NCI-H1092 treated with DMSO at 0.1 percent for 48 hours (cell line): Measurements from ENCODE around the gene CACNA1G.

ENCODE experiments used
- DNase-seq: peaks from one replicate; lab custom pipeline; 2025; lab: John Stamatoyannopoulos, UW

Gene CACNA1G

DNA sequence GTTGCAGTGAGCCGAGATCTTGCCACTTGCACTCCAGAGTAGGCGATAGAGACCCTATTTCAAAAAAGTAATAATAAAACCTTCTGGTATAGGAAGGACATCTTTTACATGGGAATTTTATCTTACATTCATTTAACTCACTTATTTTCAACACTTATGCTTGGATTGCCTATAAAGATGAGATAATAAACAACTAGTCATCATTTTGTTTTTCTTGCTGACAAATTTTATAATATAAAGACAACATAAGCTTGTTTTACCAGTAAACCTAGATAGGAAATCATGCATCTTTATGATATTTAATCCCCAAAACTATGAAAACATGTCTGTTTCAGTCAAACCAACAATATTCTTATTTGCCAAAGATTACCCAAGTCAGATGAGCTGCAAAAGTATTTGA is 91.1 kb downstream of the CACNA1G start:
- DNase-seq: no peak

DNA sequence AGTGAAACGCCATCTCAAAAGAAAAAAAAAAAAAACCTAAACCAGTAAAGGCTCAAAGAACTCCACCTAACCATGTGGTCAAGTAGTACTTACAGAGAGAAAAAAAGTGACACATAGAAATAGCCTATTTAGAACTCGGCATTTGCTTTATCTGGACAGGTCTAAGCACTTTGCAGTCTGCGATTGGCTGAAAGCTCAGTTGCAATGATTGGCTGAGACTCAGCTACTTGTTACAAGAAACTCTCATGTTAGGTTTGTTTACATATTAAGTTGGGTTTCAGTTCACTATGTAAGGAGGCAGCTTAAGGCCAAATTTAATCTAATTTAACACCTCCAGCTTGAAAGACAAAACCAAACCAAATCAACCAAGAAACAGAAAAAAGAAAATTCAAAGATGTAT is 93.2 kb downstream of the CACNA1G start:
- DNase-seq: no peak

DNA sequence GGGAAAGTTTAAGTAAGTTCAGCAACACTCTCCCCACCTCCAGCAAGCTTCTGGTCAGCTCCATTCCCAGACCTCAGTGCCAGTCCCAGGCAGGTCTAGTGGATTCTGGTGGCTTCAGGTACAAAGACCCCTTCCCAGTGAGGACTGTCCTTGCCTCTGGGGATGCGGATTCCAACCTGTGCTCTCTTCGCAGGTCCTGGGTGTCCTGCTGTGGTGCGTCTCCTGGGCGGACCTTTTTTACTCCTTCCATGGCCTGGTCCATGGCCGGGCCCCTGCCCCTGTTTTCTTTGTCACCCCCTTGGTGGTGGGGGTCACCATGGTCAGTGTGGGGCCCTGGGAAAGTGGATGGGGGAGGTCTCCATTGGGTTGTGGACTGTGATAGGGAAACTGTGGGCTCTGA is 96.0 kb downstream of the CACNA1G start:
- DNase-seq: no peak

GRCh38 chr17:50657054-50657453 is 96.5 kb downstream of the CACNA1G start:
- no peak for DNase-seq

DNA sequence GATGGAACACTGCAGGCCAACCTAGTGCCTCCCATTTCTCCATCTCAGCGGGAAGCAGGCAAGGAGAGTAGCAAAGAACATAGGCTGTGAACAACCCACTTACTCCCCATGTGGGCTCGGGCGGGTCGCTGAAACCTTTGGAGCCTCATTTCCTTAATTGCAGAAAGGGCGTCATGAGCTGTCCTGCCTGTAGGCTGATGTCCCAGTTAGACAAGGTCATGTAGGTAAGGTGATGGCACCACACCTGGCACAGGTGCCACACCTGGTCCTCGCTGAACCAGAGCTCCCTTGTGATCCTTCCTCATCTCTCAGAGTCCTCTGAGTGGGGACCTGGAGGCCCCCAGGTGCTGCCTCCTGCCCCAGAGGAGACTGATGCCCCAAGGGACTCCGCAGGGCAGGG is 97.1 kb downstream of the CACNA1G start:
- no peak for DNase-seq

GRCh38 chr17:50658616-50659015 is 98.1 kb downstream of the CACNA1G start:
- no peak for DNase-seq

DNA sequence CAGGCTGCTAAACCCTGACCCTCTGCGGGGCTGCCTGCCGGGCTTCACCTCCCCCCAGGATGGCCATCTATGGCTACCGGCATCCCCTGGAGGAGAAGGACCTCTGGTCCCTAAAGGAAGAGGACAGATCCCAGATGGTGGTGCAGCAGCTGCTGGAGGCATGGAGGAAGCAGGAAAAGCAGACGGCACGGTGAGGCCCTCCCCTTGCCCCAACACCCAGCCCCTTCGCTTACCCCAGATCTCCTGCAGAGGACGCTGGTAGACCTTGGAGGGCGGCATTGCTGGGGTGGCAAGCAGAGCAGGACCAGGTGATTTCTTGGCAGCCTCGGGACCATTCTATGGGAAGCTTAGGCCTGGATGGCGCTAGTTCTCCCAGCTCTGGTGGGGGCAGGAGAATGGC is 98.7 kb downstream of the CACNA1G start:
- no peak for DNase-seq

GRCh38 chr17:50660042-50660886 is 99.7 kb downstream of the CACNA1G start:
- DNase-seq: peak; percentile 39

DNA sequence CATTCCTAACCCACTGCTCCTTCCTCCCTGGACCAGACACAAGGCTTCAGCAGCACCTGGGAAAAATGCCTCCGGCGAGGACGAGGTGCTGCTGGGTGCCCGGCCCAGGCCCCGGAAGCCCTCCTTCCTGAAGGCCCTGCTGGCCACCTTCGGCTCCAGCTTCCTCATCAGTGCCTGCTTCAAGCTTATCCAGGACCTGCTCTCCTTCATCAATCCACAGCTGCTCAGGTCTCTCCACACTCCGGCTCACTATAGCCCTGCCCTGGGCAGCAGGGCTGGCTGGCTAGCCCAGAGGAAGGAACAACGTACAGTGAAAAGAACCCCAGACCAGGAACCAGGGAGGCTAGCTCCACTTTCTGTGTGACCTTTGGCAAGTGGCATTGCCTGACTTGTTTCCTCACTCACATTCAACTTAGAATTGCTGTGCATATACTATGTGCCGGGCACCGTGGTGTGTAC is 100.4 kb downstream of the CACNA1G start:
- no peak for DNase-seq

DNA sequence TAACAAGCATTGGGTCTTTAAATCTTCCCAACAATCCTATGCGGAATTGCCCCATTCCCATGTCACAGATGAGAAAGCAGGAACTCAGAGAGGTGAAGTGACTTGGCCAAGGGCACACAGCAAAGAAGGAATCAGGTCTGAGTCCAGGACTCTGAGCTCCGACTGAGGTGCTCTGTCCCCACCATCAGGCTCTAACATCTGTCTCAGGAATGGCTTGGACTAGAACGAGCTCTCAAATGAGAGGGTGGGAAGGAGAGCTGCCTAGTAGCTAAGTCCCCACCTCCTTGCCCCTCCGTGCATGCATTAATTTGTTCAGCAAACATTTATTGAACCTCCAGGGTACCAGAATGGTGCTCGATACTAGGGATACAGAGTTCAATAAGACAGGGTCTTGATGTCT is 100.8 kb downstream of the CACNA1G start:
- no peak for DNase-seq

DNA sequence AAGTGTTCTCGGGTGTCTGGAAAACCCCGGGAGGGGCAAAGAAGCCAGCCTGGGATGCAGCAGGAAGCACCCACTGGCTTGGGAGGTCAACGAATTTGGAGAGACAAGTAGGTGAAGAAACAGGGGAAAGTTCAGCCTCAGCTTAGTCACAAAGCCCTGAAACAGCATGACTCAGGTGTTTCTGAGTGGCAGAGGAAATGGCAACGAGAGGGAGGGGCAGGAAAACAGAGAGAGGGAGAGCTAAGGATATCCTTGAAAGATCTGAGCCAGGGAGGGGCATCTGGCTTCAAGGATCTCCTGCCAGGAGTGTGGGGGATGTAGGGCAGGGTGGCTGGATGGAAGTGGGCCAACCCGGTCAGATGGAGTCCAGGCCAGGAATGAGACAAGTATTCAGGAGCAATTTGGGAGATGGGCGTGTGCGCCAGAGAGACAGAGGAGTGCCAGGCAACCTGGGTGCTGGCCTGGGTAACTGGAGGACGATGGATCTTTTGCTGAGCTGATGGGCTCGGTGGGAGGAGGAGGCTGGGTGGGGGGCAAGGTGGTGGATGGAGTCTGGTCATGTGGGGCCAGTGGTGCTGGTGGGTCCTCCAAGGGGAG is 101.4 kb downstream of the CACNA1G start:
- no peak for DNase-seq

GRCh38 chr17:50662632-50663225 is 102.2 kb downstream of the CACNA1G start:
- no peak for DNase-seq

DNA sequence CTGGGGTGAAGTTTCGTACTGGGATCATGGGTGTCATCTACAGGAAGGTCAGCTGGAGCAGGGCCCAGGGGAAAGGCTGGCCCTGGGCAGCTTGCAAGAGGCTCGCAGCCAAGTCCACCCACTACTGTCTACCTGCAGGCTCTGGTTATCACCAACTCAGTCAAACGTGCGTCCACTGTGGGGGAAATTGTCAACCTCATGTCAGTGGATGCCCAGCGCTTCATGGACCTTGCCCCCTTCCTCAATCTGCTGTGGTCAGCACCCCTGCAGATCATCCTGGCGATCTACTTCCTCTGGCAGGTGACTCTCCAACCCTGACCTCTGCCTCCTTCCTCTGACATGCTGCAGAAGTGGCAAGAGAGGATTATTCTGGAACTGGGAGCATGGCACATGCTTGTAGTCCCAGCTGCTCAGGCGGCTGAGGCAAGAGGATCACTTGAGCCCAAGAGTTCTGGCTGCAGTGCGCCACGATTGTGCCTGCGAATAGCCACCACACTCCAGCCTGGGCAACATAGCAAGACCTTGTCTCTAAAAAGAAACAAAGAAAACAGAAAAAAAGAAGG is 103.4 kb downstream of the CACNA1G start:
- no peak for DNase-seq

DNA sequence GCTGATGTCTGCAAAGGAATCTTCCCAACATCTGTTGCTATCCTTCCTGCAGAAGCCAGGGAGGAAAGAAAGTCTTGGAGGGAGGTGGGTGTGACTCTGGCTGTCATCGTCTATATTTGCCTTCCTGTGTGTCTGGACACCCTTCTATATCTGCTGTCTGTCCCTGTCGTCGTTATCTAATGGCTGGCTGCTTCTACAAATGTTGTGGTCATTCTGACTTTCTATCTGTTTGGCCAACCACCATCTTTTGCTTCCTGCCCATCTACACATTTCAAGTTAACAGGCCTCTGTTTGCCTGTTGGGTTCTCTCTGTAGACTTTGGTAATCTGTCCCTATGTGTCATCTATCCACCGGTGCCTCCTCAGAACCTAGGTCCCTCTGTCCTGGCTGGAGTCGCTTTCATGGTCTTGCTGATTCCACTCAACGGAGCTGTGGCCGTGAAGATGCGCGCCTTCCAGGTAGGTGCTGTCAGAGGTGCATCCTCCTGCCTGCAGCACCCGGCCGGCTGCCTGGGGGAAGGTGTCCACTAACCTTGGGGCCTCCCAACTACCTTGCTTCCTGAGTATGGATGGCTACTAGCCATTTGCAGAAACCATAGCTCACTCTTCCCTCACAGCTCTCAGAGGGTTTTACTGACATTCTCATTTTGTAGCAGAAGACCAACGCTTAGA is 104.4 kb downstream of the CACNA1G start:
- DNase-seq: no peak

- no peak for DNase-seq
These were observed 105.3 kb downstream of the CACNA1G start for GRCh38 chr17:50665838-50666237.

DNA sequence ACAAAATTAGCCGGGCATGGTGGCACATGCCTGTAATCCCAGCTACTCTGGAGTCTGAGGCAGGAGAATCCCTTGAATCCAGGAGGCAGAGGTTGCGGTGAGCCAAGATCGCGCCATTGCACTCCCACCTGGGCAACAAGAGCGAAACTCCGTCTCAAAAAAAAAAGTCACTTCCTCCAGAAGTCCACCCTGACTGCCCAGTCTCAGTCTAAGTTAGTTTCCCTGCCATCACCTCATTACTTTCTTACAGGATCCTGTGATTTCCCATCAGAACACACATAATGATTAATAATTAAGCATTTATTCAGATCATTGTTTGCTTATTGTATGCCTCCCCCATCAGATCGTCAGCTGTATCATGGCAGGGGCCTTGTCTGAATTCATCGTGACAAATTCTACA is 105.8 kb downstream of the CACNA1G start:
- DNase-seq: no peak

- no peak for DNase-seq
These were observed 106.9 kb downstream of the CACNA1G start for GRCh38 chr17:50667259-50668024.

DNA sequence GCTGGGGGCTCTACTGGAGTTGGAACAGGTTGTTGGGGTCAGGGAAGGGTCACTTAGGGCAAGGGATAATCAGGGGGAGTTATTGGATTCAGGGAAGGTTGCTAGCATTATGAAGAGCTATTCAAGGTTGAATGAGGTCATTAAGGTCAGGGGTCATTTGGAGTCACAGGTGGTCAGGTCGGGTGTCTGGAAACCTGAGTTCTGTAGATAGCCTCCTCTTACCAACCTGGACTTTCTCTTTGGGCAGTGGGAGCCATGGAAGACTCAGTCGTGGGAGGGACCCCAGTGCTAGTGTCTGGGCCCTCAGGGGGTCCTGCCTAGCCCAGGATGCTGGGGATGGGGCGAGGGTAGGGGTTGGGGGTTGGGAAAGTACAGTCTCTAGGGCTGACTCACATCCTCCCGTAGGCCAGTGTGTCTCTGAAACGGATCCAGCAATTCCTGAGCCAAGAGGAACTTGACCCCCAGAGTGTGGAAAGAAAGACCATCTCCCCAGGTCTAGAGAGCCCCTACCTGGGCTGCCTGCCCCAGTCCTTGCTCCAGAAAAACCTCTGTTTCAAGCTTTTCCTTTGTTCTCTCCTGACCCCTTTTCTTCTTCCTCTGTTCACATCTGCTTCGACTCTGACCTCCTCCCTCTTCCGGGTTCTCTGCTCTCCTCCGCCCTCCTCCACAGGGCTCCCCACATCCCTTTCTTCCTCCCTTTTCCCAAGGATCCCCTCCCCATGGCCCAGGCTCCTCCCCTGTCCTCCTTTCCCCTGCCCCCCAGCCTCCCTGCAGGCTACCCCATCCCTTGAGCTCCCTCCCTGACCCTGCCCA is 107.7 kb downstream of the CACNA1G start:
- no peak for DNase-seq

DNA sequence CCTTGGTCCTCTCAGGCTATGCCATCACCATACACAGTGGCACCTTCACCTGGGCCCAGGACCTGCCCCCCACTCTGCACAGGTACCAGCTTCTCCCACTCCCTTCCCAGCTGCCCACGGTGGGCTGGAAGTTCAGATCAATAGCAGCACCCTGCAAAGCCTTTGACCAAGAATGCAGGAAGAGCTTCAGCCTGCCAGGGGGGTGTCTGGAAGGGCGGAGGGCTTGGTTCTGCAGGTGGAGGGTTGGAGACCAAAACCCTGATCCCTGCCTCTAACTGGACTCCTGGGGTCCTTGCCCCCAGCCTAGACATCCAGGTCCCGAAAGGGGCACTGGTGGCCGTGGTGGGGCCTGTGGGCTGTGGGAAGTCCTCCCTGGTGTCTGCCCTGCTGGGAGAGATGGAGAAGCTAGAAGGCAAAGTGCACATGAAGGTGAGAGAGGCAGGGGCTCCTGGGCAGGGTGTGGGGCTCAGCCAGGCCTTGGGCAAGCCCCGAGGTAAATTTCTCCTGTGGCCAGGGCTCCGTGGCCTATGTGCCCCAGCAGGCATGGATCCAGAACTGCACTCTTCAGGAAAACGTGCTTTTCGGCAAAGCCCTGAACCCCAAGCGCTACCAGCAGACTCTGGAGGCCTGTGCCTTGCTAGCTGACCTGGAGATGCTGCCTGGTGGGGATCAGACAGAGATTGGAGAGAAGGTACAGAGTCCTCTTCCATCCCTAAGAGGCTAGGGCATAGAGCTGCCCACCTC is 108.5 kb downstream of the CACNA1G start:
- DNase-seq: no peak

DNA sequence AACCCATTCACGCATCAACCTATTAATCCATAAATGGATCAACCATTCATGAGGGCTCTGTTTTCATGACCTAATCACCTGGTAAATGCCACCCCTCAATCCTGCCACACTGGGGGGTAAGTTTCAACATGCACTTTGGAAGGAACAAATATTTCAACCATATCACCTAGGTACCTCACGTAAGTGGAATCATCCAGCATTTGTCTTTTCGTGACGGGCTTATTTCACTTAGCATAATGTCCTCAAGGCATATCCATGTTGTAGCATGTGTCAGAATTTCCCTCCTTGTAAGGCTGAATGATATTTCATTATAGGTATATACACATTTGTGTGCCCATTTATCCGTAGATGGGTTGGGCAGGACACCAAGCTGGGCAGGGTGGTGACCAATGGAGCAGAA is 111.6 kb downstream of the CACNA1G start:
- no peak for DNase-seq
